Measurements from ENCODE around the gene PDGFRB. TPM values are rescaled to one million over a fixed set of nuclear protein-coding genes. Genes with fewer than 3 reads are reported as not detected.

The PDGFRB gene
- total RNA-seq, 1 experiment from 2014 or later, result 0.34 TPM

DNA sequence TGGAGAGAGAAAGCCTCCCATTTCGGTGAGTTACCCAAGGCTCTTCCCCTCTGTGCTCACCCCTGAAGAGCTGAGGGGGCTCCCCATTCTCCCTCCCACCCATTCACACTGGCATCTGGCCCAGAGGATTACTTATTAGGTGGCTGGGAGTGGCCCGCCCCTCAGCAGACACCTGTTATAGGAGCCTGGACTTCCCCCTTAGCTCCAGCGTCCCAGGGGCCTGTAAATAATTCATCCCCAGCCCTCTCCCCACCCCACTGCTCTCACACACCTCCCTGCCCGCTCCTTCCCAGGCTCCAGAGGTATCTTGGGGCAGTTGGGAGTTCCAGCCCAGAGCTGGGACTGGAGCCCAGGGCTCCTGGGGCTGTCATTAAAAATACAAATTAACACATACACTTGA is 22.6 kb upstream of the PDGFRB start (continued):
- no peak for TF ChIP-seq REST (IDR thresholded peaks at IDR 0.05; ENCODE audit: low read depth)
- TF ChIP-seq SRF (IDR thresholded peaks at IDR 0.05; ENCODE audit: low read depth), result no peak
- TF ChIP-seq ZBTB33 (IDR thresholded peaks at IDR 0.05; ENCODE audit: extremely low read depth, insufficient replicate concordance, low read length), result no peak

DNA sequence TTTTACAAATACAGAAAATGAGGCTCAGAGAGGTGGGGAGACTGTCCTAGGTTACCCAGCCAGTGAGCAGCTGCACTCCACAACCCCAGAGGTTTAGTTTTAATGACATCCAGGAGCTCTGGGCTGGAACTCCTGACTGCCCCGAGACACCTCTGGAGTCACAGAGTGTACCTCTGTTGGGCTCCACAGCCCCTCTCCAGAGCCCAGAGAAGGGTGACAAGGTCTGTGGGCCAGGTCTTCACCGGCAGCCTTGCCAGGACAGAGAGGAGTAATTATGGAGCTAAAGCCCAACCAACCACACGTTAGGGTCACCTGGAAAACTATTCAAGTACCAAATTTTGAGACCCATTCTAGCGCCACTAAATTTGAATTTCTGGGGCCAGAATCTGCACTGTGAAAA is 22.1 kb upstream of the PDGFRB start:
- Histone ChIP-seq H4K20me1 (ENCODE audit: insufficient read depth) (no peaks in the 10 kb centered on the region), H3K9me2 (ENCODE audit: insufficient read depth) (no peaks in the 10 kb centered on the region), H3K4me3 (replicated peaks in 1 of 2; ENCODE audit: low read depth in 1 of 2, low read length in 2 of 2) (no peak overlapping the region), H3K4me1 (ENCODE audit: control insufficient read depth in 1 of 2, insufficient read depth in 2 of 2, low read length in 2 of 2) (no peaks in the 10 kb centered on the region), H3K4me2 (ENCODE audit: low read length) (no peak overlapping the region), H3K9me3 (ENCODE audit: control insufficient read depth in 1 of 2, insufficient read depth in 1 of 2, low read depth in 1 of 2, low read length in 2 of 2) (no peaks in the 10 kb centered on the region), H3K79me2 (ENCODE audit: insufficient read depth, low read length) (no peaks in the 10 kb centered on the region), H2AFZ (ENCODE audit: low read depth, low read length, poor library complexity, severe bottlenecking) (no peak overlapping the region), H3K27me3 (ENCODE audit: insufficient read depth, low read length) (no peaks in the 10 kb centered on the region), H3K36me3 (ENCODE audit: control insufficient read depth in 1 of 2, insufficient read depth in 2 of 2, low read length in 2 of 2) (no peaks in the 10 kb centered on the region), H3K27ac (ENCODE audit: low read depth, low read length) (no peak overlapping the region), H3K9ac (ENCODE audit: low read length) (no peak overlapping the region)
- POLR2A ChIA-PET, result no interaction called here
- CTCF ChIA-PET, result interaction anchor here (0.9 kb wide), 1 partner anchor 41 kb away, joined by 3 read pairs; no protein-coding TSS in a partner anchor
- ATAC-seq (no peak), DNase-seq (ENCODE audit: low read depth, low spot score) (no peak)
- intact Hi-C loops (cut with micrococcal nuclease), result no loop called here
- RAD21 ChIA-PET (ENCODE audit: low non-redundant PET in 1 of 2, low total read pairs in 2 of 2, uncharacterized antibody in 2 of 2, unreplicated experiment in 2 of 2), result no interaction called here
- TF ChIP-seq RAD21 (IDR thresholded peaks at IDR 0.05; ENCODE audit: low read depth), result no peak
- TF ChIP-seq POLR2A (IDR thresholded peaks at IDR 0.05; ENCODE audit: borderline replicate concordance, extremely low read depth, insufficient read depth, insufficient read length), result no peak
- no peak for TF ChIP-seq JUND (IDR thresholded peaks at IDR 0.05)
- no TSS peak for BruUV-seq (replicated peaks)

Measured in HCT116 (cell line).